Mesendoderm (in vitro differentiated cells): ENCODE measurements around the gene CHAC1.
"Not testable (repeated sequence)": the region's sequence is repeated elsewhere in the genome, so short reads cannot be mapped to it uniquely, and the experiment has no call there.

Experiments
- DNase-seq: peaks from one replicate; pipeline ENCODE4 v3.0.0; 2013
- H2AK5ac ChIP-seq: 2 replicates; pipeline ENCODE4 v1.6.1; 2013; ENCODE audit warnings: low read length, inconsistent platforms
- H2BK120ac ChIP-seq: 2 replicates; pipeline ENCODE4 v1.6.1; 2013; ENCODE audit warnings: low read depth, mild to moderate bottlenecking, low read length, moderate library complexity, mixed read lengths
- H2BK15ac ChIP-seq: replicated peaks from 2 replicates; pipeline ENCODE4 v1.6.1; 2013; ENCODE audit warnings: low read depth, mild to moderate bottlenecking, moderate library complexity
- H2BK5ac ChIP-seq: 2 replicates; pipeline ENCODE4 v1.6.1; 2013; ENCODE audit warnings: low read length, inconsistent platforms
- H3K18ac ChIP-seq: 2 replicates; pipeline ENCODE4 v1.6.1; 2013; ENCODE audit warnings: mild to moderate bottlenecking, low read length, mixed read lengths
- H3K23ac ChIP-seq: one replicate; pipeline ENCODE4 v1.6.1; 2013; ENCODE audit warnings: low read length
- H3K27ac ChIP-seq: 2 replicates; pipeline ENCODE4 v1.5.1; 2013; ENCODE audit warnings: low read depth, mild to moderate bottlenecking, inconsistent platforms, low read length, moderate library complexity
- H3K27me3 ChIP-seq: 2 replicates; pipeline ENCODE4 v1.6.1; 2013; ENCODE audit warnings: low read length, control low read depth, mild to moderate bottlenecking, inconsistent platforms; ENCODE audit not compliant: insufficient read depth, poor library complexity
- H3K36me3 ChIP-seq: 2 replicates; pipeline ENCODE4 v1.6.1; 2013; ENCODE audit warnings: low read length, inconsistent platforms; ENCODE audit not compliant: control insufficient read depth, insufficient read depth
- H3K4ac ChIP-seq: one replicate; pipeline ENCODE4 v1.6.1; 2013; ENCODE audit warnings: low read depth, mild to moderate bottlenecking, low read length, moderate library complexity
- H3K4me1 ChIP-seq: 2 replicates; pipeline ENCODE4 v1.6.1; 2013; ENCODE audit warnings: low read depth, low read length, inconsistent platforms; ENCODE audit not compliant: control insufficient read depth
- H3K4me2 ChIP-seq: 2 replicates; pipeline ENCODE4 v1.6.1; 2013; ENCODE audit warnings: low read length
- H3K4me3 ChIP-seq: 2 replicates; pipeline ENCODE4 v1.5.1; 2013; ENCODE audit warnings: mild to moderate bottlenecking, low read length
- H3K56ac ChIP-seq: one replicate; pipeline ENCODE4 v1.6.1; 2013; ENCODE audit warnings: low read length
- H3K79me1 ChIP-seq: 2 replicates; pipeline ENCODE4 v1.6.1; 2013; ENCODE audit warnings: low read length, inconsistent platforms
- H3K79me2 ChIP-seq: 2 replicates; pipeline ENCODE4 v1.6.1; 2013; ENCODE audit warnings: mild to moderate bottlenecking, low read length; ENCODE audit not compliant: control insufficient read depth, insufficient read depth
- H3K9ac ChIP-seq: 2 replicates; pipeline ENCODE4 v1.6.1; 2013; ENCODE audit warnings: low read length, inconsistent platforms
- H4K5ac ChIP-seq: one replicate; pipeline ENCODE4 v1.6.1; 2013; ENCODE audit warnings: low read length
- H4K8ac ChIP-seq: one replicate; pipeline ENCODE4 v1.6.1; 2013; ENCODE audit warnings: low read depth, mild to moderate bottlenecking, control low read depth, low read length, moderate library complexity
- WGBS: extraction: QIAGEN DNeasy Blood & Tissue Kit; methylation state at CpG from one replicate; pipeline ENCODE4 v1.1.7; 2013; ENCODE audit warnings: low lambda C conversion rate, missing lambda C conversion rate; ENCODE audit not compliant: insufficient coverage; ENCODE audit errors: extremely low coverage; 5-methylcytosine and 5-hydroxymethylcytosine counted together

The CHAC1 gene

GRCh38 chr15:40959331-40960141, 6.3 kb downstream of the CHAC1 start:
- H3K18ac ChIP-seq = no peak overlapping the region
- H3K27me3 ChIP-seq = no peaks in the 10 kb centered on the region
- no peak overlapping the region for H4K5ac ChIP-seq
- H3K79me1 ChIP-seq = peaks cover 5% of the 10 kb centered on the region
- no peaks in the 10 kb centered on the region for H3K4me1 ChIP-seq
- H2BK15ac ChIP-seq = no peak overlapping the region
- DNase-seq = peak; percentile 72
- peaks cover 5% of the 10 kb centered on the region for H3K36me3 ChIP-seq
- no peak overlapping the region for H2BK120ac ChIP-seq
- no peak overlapping the region for H2AK5ac ChIP-seq
- peak overlapping the region; percentile 25 for H3K27ac ChIP-seq
- H4K8ac ChIP-seq = no peak overlapping the region
- no peak overlapping the region for H3K4me2 ChIP-seq
- H3K23ac ChIP-seq = no peak overlapping the region
- no peak overlapping the region for H3K4me3 ChIP-seq
- H3K9ac ChIP-seq = peak overlapping the region; percentile 21
- WGBS = no CpG with 5 or more reads among the region's 22 CpGs
- H3K79me2 ChIP-seq = peaks cover 2% of the 10 kb centered on the region
- no peak overlapping the region for H2BK5ac ChIP-seq
- peak overlapping the region; percentile 70 for H3K56ac ChIP-seq
- no peak overlapping the region for H3K4ac ChIP-seq

GRCh38 chr15:40960151-40960885, 7.0 kb downstream of the CHAC1 start:
- no peak overlapping the region for H3K9ac ChIP-seq
- H2BK5ac ChIP-seq = no peak overlapping the region
- H3K27ac ChIP-seq = no peak overlapping the region
- H2BK15ac ChIP-seq = no peak overlapping the region
- peaks cover 2% of the 10 kb centered on the region for H3K79me2 ChIP-seq
- no peak overlapping the region for H2BK120ac ChIP-seq
- H3K79me1 ChIP-seq = peaks cover 3% of the 10 kb centered on the region
- H4K5ac ChIP-seq = no peak overlapping the region
- no peak overlapping the region for H3K56ac ChIP-seq
- no peaks in the 10 kb centered on the region for H3K27me3 ChIP-seq
- H2AK5ac ChIP-seq = no peak overlapping the region
- H3K4ac ChIP-seq = no peak overlapping the region
- no peak overlapping the region for H3K4me2 ChIP-seq
- H4K8ac ChIP-seq = no peak overlapping the region
- no peak overlapping the region for H3K18ac ChIP-seq
- peaks cover 3% of the 10 kb centered on the region for H3K36me3 ChIP-seq
- no peak for DNase-seq
- H3K4me3 ChIP-seq = no peak overlapping the region
- H3K23ac ChIP-seq = no peak overlapping the region
- no peaks in the 10 kb centered on the region for H3K4me1 ChIP-seq
- no CpG with 5 or more reads among the region's 16 CpGs for WGBS

GRCh38 chr15:40960925-40961324, 7.7 kb downstream of the CHAC1 start:
- Histone ChIP-seq H3K18ac (no peak overlapping the region), H3K36me3 (no peaks in the 10 kb centered on the region), H3K56ac (no peak overlapping the region), H3K79me2 (no peaks in the 10 kb centered on the region), H3K4me3 (no peak overlapping the region), H3K23ac (no peak overlapping the region), H3K4me2 (no peak overlapping the region), H4K8ac (no peak overlapping the region), H3K79me1 (no peaks in the 10 kb centered on the region), H3K9ac (no peak overlapping the region), H3K27me3 (no peaks in the 10 kb centered on the region), H4K5ac (no peak overlapping the region), H2BK120ac (no peak overlapping the region), H3K4ac (no peak overlapping the region), H3K4me1 (no peaks in the 10 kb centered on the region), H2BK15ac (no peak overlapping the region), H2AK5ac (no peak overlapping the region), H2BK5ac (no peak overlapping the region), H3K27ac (no peak overlapping the region)
- WGBS = no CpG with 5 or more reads among the region's 11 CpGs
- DNase-seq = no peak

GRCh38 chr15:40961740-40962139, 8.5 kb downstream of the CHAC1 start:
- not testable (repeated sequence) for H3K4me2 ChIP-seq, H3K23ac ChIP-seq, DNase-seq

DNA sequence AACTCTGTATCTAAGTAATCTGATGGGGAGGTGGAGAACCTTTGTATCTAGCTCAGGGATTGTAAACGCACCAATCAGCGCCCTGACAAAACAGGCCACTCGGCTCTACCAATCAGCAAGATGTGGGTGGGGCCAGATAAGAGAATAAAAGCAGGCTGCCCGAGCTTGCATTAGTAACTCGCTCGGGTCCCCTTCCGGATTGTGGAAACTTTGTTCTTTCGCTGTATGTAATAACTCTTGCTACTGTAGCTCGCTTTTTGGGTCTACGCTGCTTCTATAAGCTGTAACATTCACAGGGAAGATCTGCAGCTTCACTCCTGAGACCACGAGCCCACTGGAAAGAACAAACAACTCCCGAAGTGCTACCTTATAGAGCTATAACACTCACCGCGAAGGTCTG, 9.0 kb downstream of the CHAC1 start:
- not testable (repeated sequence) for H3K79me1 ChIP-seq, H3K9ac ChIP-seq, H2BK15ac ChIP-seq, H3K4me3 ChIP-seq, H3K27ac ChIP-seq, H3K4ac ChIP-seq, H3K36me3 ChIP-seq, H3K4me2 ChIP-seq, H4K5ac ChIP-seq, H2BK120ac ChIP-seq, H3K79me2 ChIP-seq, H2AK5ac ChIP-seq, H3K56ac ChIP-seq, H3K18ac ChIP-seq, DNase-seq, H4K8ac ChIP-seq, H3K27me3 ChIP-seq, H3K4me1 ChIP-seq, H3K23ac ChIP-seq, H2BK5ac ChIP-seq
- no CpG with 5 or more reads among the region's 14 CpGs for WGBS

More at GRCh38 chr15:40961740-40962139, 8.5 kb downstream of the CHAC1 start:
- not testable (repeated sequence) for H3K4ac ChIP-seq, H2AK5ac ChIP-seq, H2BK5ac ChIP-seq, H2BK15ac ChIP-seq, H3K56ac ChIP-seq, H2BK120ac ChIP-seq, H3K36me3 ChIP-seq, H3K27me3 ChIP-seq, H3K79me2 ChIP-seq, H3K18ac ChIP-seq, H3K9ac ChIP-seq, H3K79me1 ChIP-seq, H3K4me1 ChIP-seq, H4K5ac ChIP-seq, H3K27ac ChIP-seq, H4K8ac ChIP-seq, H3K4me3 ChIP-seq
- no CpG with 5 or more reads among the region's 25 CpGs for WGBS
